GM21447 (cell line): ENCODE results near the gene MALAT1.
"Not testable (repeated sequence)": the region's sequence is repeated elsewhere in the genome, so short reads cannot be mapped to it uniquely, and the experiment has no call there.

Source experiments
- ATAC-seq: cut with Tn5 transposase; IDR thresholded peaks from one replicate; pipeline ENCODE4 v1.9.1; 2021; ENCODE audit not compliant: unreplicated experiment

Gene MALAT1

GRCh38 chr11:65516135-65516968, 17.5 kb downstream of the MALAT1 start:
- no peak for ATAC-seq

- ATAC-seq: not testable (repeated sequence)
Measured at GRCh38 chr11:65518941-65519549, 20.2 kb downstream of the MALAT1 start.

- not testable (repeated sequence) for ATAC-seq
Measured at GRCh38 chr11:65521777-65522521, 23.1 kb downstream of the MALAT1 start.

- not testable (repeated sequence) for ATAC-seq
Measured at GRCh38 chr11:65522718-65523630, 24.1 kb downstream of the MALAT1 start.

- ATAC-seq: not testable (repeated sequence)
Measured at GRCh38 chr11:65523631-65523968, 24.8 kb downstream of the MALAT1 start.

DNA sequence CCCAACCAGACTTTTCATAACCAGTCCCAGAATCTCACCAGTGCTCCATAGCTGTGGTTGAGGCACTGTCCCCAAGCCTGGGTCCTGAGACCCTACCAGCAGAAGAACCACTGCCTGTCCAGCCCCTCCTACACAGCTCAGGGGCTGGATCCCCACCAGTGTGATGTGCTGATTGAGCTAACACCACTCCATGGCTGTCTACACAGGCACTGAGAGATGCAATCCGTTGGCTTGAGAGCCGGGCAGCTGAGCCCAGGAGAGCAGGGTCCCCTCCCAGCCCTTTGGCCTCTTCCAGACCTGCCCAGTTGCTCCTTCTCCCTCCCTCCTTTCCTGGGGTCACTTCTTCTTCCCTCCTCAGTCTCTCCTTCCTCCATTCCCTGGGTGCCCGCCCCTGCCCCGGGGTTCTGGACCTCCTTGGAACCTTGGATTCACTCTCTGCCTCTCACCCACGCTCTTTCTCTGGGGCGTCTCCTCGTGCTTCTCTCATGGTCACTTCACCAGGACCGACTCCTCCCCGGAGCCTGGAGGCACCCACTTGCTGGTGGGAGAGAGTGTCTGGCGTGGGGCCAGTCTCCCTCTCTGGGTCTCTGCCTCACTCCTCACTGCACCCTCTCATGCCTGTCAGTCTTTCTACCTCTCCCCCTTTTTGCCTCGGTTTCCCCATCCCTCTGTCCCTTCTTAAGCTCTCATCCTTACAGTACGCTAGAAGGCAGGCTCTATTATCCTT, 25.3 kb downstream of the MALAT1 start:
- ATAC-seq: no peak

- no peak for ATAC-seq
Measured at GRCh38 chr11:65524741-65525545, 26.1 kb downstream of the MALAT1 start, which contains the start of gene SCYL1. Gene SCYL1, plus strand, starts transcription at chr11:65525083. Its CDS starts 71 bp downstream, at chr11:65525154.

DNA sequence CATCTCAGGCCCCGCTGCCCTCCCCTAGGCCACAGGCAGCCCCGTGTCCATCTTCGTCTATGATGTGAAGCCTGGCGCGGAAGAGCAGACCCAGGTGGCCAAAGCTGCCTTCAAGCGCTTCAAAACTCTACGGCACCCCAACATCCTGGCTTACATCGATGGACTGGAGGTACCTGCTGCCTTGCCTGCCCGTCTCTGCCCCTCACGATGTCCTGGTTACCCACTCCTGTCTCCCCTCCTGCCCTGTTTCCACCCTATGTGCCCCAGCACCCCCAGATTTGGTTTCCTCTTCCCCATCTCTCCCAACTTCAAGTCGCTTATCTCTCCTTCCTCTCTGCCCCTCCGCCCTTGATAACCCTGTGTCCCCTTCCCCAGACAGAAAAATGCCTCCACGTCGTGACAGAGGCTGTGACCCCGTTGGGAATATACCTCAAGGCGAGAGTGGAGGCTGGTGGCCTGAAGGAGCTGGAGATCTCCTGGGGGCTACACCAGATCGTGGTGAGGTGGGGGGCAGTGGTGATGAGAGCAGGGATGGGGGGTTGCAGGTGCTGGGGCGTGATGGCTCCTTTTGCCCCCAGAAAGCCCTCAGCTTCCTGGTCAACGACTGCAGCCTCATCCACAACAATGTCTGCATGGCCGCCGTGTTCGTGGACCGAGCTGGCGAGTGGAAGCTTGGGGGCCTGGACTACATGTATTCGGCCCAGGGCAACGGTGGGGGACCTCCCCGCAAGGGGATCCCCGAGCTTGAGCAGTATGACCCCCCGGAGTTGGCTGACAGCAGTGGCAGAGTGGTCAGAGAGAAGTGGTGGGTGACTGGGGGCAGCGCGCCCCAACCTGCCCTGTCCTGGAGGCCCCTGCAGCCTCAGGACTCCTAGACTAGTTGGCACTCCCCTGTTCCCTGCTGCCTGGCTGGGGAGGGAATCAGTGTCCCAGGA, 27.0 kb downstream of the MALAT1 start:
- ATAC-seq: no peak

GRCh38 chr11:65526744-65527143, 27.9 kb downstream of the MALAT1 start:
- no peak for ATAC-seq

GRCh38 chr11:65528819-65529350, 30.0 kb downstream of the MALAT1 start:
- ATAC-seq: no peak

DNA sequence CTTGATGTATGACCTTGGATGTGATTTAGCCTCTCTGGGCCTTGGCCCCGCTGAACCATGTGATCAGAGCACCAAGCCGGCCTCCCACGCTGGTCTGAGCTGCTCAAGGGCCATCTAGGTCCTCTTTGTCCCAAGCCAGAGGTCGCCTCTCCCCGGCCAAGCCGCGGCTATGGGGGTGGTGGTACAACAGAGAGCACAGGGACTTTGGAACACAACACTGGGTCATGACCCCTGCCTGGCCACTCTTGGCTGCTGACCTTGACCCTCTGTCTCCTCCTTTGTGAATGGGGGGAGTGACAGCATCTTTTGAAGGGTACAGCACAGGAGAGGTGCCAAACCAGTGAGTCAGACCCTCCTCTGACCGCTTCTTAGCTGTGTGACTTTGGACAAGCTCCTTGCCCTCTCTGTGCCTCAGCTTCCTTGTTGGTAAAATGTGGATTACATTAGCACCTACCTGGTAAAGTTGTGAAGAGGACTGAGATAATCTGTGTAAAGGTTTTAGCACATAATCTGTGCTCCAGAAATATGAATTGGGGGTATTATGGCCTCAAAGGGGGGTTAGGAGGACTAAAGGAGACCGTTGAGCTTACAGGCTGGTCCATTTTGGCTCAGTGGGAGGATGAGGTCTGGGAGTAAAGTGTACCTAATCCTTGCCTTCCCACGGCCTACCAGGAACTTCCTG, 30.8 kb downstream of the MALAT1 start:
- no peak for ATAC-seq

GRCh38 chr11:65530157-65530496, 31.3 kb downstream of the MALAT1 start:
- ATAC-seq: no peak

GRCh38 chr11:65532388-65533064, 33.7 kb downstream of the MALAT1 start:
- no peak for ATAC-seq

- ATAC-seq: no peak
Measured at GRCh38 chr11:65535102-65535501, 36.3 kb downstream of the MALAT1 start.

GRCh38 chr11:65536412-65537295, 37.8 kb downstream of the MALAT1 start:
- ATAC-seq: no peak

DNA sequence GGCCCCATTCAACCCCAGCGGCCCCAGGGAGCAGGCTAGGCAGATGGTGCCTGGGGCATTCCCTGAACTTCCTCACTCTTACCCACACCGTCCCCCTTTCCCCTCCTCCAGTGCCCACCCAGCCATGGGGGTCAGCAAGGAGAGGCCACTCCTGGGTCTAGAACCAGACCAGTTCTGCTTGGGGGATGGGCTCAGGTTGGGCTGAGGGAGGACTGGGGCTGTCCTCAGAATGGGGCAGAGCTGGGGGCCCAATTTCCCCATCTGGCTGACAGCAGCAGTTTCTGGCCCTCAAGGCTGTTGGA, 38.4 kb downstream of the MALAT1 start:
- no peak for ATAC-seq
